Gastroesophageal sphincter (tissue), 3 donors: ENCODE data around the gene P3H2.

Experiments
- CTCF ChIP-seq, 4 experiments: fragments of 200-600 bp in 2 of 4; fragments of 450-650 bp in 2 of 4; sonication (generic) in 1 of 4; IDR thresholded peaks; one replicate each; pipeline ENCODE4 v1.5.1; 2017 to 2019; ENCODE audit warnings: antibody characterized with exemption in 4 of 4, mild to moderate bottlenecking in 2 of 4, moderate library complexity in 2 of 4
- POLR2A ChIP-seq, 2 donors: fragments of 450-650 bp; IDR thresholded peaks; one replicate each; pipeline ENCODE4 v1.6.1; 2017; ENCODE audit warnings: antibody characterized with exemption in 2 of 2, mild to moderate bottlenecking in 2 of 2, moderate library complexity in 1 of 2
- POLR2AphosphoS5 ChIP-seq: sonication (generic); formaldehyde crosslinking; IDR thresholded peaks from one replicate; pipeline ENCODE4 v1.6.1; 2017; ENCODE audit warnings: antibody characterized with exemption

GRCh38 chr3:189945935-189946709, 174.6 kb downstream of the P3H2 start:
- TF ChIP-seq POLR2A (IDR thresholded peaks at IDR 0.05) (no peak), CTCF (IDR thresholded peaks at IDR 0.05) (no peak), POLR2AphosphoS5 (no peak)
